HCT116 (cell line): ENCODE data around the gene ASPHD2. TPM values are rescaled to one million over a fixed set of nuclear protein-coding genes. Genes with fewer than 3 reads are reported as not detected.

Experiments used
- ATAC-seq: fragments of 200-7000 bp; cut with Tn5 transposase; 2 replicates; pipeline ENCODE4 v1.9.1; 2020; ENCODE audit warnings: mild to moderate bottlenecking, moderate library complexity
- BruUV-seq: library from RNA; stranded (reverse); fragments of 400-500 nt; replicated peaks from 2 replicates; lab custom pipeline; 2021; lab: Mats Ljungman, UMichigan
- CTCF ChIA-PET: fragments of 300-600 bp; sonication (Branson Sonifier 250); formaldehyde crosslinking; loops from one replicate; lab custom pipeline; 2021; ENCODE audit warnings: antibody characterized with exemption; lab: Charles Lee
- POLR2A ChIA-PET: fragments of 300-600, 350-600 bp; sonication (Branson Sonifier 250); formaldehyde crosslinking; loops from one replicate; lab custom pipeline; 2021; ENCODE audit warnings: antibody characterized with exemption; lab: Charles Lee
- RAD21 ChIA-PET, 2 experiments: fragments of 300-600 bp; sonication (Branson Sonifier 250); formaldehyde crosslinking; loops; one replicate each; lab custom pipeline; 2023; ENCODE audit warnings: low total read pairs in 2 of 2; ENCODE audit not compliant: uncharacterized antibody in 2 of 2, unreplicated experiment in 2 of 2, low non-redundant PET in 1 of 2; lab: Charles Lee
- DNase-seq: peaks from one replicate; pipeline ENCODE4 v3.0.0-alpha.2; 2010; ENCODE audit warnings: low read depth, low spot score
- H2AFZ ChIP-seq: fragments of 200-600 bp; shearing (Covaris generic), sonication (generic); 2 replicates; pipeline ENCODE4 v1.6.1; 2017; ENCODE audit warnings: low read depth, mixed run types, mixed read lengths, antibody characterized with exemption, low read length; ENCODE audit not compliant: poor library complexity, severe bottlenecking
- H3K27ac ChIP-seq: 2 replicates; pipeline ENCODE4 v1.5.1; 2012; ENCODE audit warnings: low read depth, low read length
- H3K27me3 ChIP-seq: fragments of 200-600 bp; sonication (generic); 2 replicates; pipeline ENCODE4 v1.6.1; 2016; ENCODE audit warnings: mixed run types, low read length, mixed read lengths; ENCODE audit not compliant: insufficient read depth
- H3K36me3 ChIP-seq, 2 experiments: fragments of 200-500 bp in 1 of 2; fragments of 200-600 bp in 1 of 2; sonication (Bioruptor generic) in 1 of 2; sonication (generic) in 1 of 2; 2 replicates each; pipeline versions ENCODE4 v1.5.1 to v1.6.1; 2014 to 2016; ENCODE audit warnings: low read length in 2 of 2, inconsistent platforms in 1 of 2, mixed read lengths in 1 of 2, mixed run types in 1 of 2; ENCODE audit not compliant: insufficient read depth in 2 of 2, control insufficient read depth in 1 of 2
- H3K4me1 ChIP-seq, 2 experiments: fragments of 200-600 bp in 1 of 2; sonication (generic) in 1 of 2; 2 replicates each; pipeline versions ENCODE4 v1.5.1 to v1.6.1; 2012 to 2017; ENCODE audit warnings: low read length in 2 of 2, inconsistent platforms in 1 of 2, mild to moderate bottlenecking in 1 of 2, mixed read lengths in 1 of 2, mixed run types in 1 of 2, moderate library complexity in 1 of 2; ENCODE audit not compliant: insufficient read depth in 2 of 2, control insufficient read depth in 1 of 2
- H3K4me2 ChIP-seq: fragments of 200-600 bp; sonication (generic); 2 replicates; pipeline ENCODE4 v1.6.1; 2017; ENCODE audit warnings: mixed run types, low read length, mixed read lengths
- H3K4me3 ChIP-seq, 2 experiments: fragments of 200-600 bp in 1 of 2; sonication (generic) in 1 of 2; replicated peaks in 1 of 2; 2 replicates each; pipeline ENCODE4 v1.5.1; 2011 to 2016; ENCODE audit warnings: low read length in 2 of 2, control low read depth in 1 of 2, low read depth in 1 of 2, mild to moderate bottlenecking in 1 of 2, mixed read lengths in 1 of 2, mixed run types in 1 of 2
- H3K79me2 ChIP-seq: fragments of 200-600 bp; sonication (generic); 2 replicates; pipeline ENCODE4 v1.6.1; 2017; ENCODE audit warnings: mild to moderate bottlenecking, mixed run types, low read length, moderate library complexity, mixed read lengths; ENCODE audit not compliant: insufficient read depth
- H3K9ac ChIP-seq: fragments of 200-600 bp; sonication (generic); 2 replicates; pipeline ENCODE4 v1.6.1; 2016; ENCODE audit warnings: low read length, mixed read lengths
- H3K9me2 ChIP-seq: fragments of 200-600 bp; sonication (generic), shearing (Covaris generic); 2 replicates; pipeline ENCODE4 v1.6.1; 2017; ENCODE audit warnings: mixed run types, mild to moderate bottlenecking, moderate library complexity; ENCODE audit not compliant: insufficient read depth
- H3K9me3 ChIP-seq, 2 experiments: fragments of 200-500 bp in 1 of 2; fragments of 200-600 bp in 1 of 2; sonication (Bioruptor generic) in 1 of 2; sonication (generic) in 1 of 2; 2 replicates each; pipeline ENCODE4 v1.6.1; 2014 to 2017; ENCODE audit warnings: low read length in 2 of 2, mixed read lengths in 2 of 2, inconsistent platforms in 1 of 2, low read depth in 1 of 2, mild to moderate bottlenecking in 1 of 2, mixed run types in 1 of 2, moderate library complexity in 1 of 2; ENCODE audit not compliant: control insufficient read depth in 1 of 2, insufficient read depth in 1 of 2
- H4K20me1 ChIP-seq: fragments of 200-600 bp; sonication (generic), shearing (Covaris generic); 2 replicates; pipeline ENCODE4 v1.6.1; 2017; ENCODE audit warnings: mixed run types, mild to moderate bottlenecking, moderate library complexity; ENCODE audit not compliant: insufficient read depth
- ATF3 ChIP-seq: IDR thresholded peaks from 2 replicates; pipeline ENCODE4 v1.6.1; 2012
- CBX3 ChIP-seq: IDR thresholded peaks from 2 replicates; pipeline ENCODE4 v1.6.1; 2012; ENCODE audit warnings: low read depth
- CEBPB ChIP-seq: IDR thresholded peaks from 2 replicates; pipeline ENCODE4 v1.6.1; 2012; ENCODE audit warnings: low read depth
- CTCF ChIP-seq, 3 experiments: fragments of 200-600 bp in 1 of 3; sonication (generic) in 1 of 3; IDR thresholded peaks in 2 of 3; conservative IDR thresholded peaks in 1 of 3; 2 replicates each; pipeline ENCODE4 v1.5.1; 2012 to 2017; ENCODE audit warnings: low read depth in 2 of 3, low read length in 2 of 3, antibody characterized with exemption in 1 of 3, borderline replicate concordance in 1 of 3, control low read depth in 1 of 3, mild to moderate bottlenecking in 1 of 3, mixed read lengths in 1 of 3, mixed run types in 1 of 3, moderate library complexity in 1 of 3; ENCODE audit not compliant: insufficient read depth in 1 of 3
- ELF1 ChIP-seq: IDR thresholded peaks from 2 replicates; pipeline ENCODE4 v1.6.1; 2012; ENCODE audit warnings: low read depth, borderline replicate concordance
- EZH2 ChIP-seq: fragments of 200-600 bp; sonication (generic); IDR thresholded peaks from 2 replicates; pipeline ENCODE4 v1.6.1; 2017; ENCODE audit warnings: antibody characterized with exemption, mixed run types
- EZH2phosphoT487 ChIP-seq: fragments of 200-600 bp; IDR thresholded peaks from 2 replicates; pipeline ENCODE4 v1.6.1; 2018; ENCODE audit warnings: antibody characterized with exemption, borderline replicate concordance
- JUND ChIP-seq: IDR thresholded peaks from 2 replicates; pipeline ENCODE4 v1.6.1; 2012
- MAX ChIP-seq: IDR thresholded peaks from 2 replicates; pipeline ENCODE4 v1.6.1; 2012
- POLR2A ChIP-seq: IDR thresholded peaks from 2 replicates; pipeline ENCODE4 v1.7.0; 2011; ENCODE audit warnings: borderline replicate concordance; ENCODE audit not compliant: insufficient read depth, insufficient read length; ENCODE audit errors: extremely low read depth
- POLR2AphosphoS5 ChIP-seq: IDR thresholded peaks from 2 replicates; pipeline ENCODE4 v1.6.1; 2011; ENCODE audit warnings: mild to moderate bottlenecking, low read depth, low read length, moderate library complexity
- REST ChIP-seq: IDR thresholded peaks from 2 replicates; pipeline ENCODE4 v1.6.1; 2012; ENCODE audit warnings: low read depth
- SIN3A ChIP-seq: IDR thresholded peaks from 2 replicates; pipeline ENCODE4 v1.6.1; 2012; ENCODE audit warnings: low read depth
- SP1 ChIP-seq: IDR thresholded peaks from 2 replicates; pipeline ENCODE4 v1.6.1; 2012; ENCODE audit warnings: low read depth
- SRF ChIP-seq: IDR thresholded peaks from 2 replicates; pipeline ENCODE4 v1.6.1; 2012; ENCODE audit warnings: low read depth
- TCF7L2 ChIP-seq: IDR thresholded peaks from 2 replicates; pipeline ENCODE4 v1.7.0; 2011; ENCODE audit warnings: borderline replicate concordance, inconsistent platforms; ENCODE audit not compliant: insufficient read depth, insufficient read length; ENCODE audit errors: extremely low read depth
- ZBTB33 ChIP-seq: IDR thresholded peaks from 2 replicates; pipeline ENCODE4 v1.6.1; 2011; ENCODE audit warnings: mild to moderate bottlenecking, low read length, moderate library complexity; ENCODE audit not compliant: insufficient replicate concordance; ENCODE audit errors: extremely low read depth
- ZFX ChIP-seq: fragments of 450-650 bp; IDR thresholded peaks from 2 replicates; pipeline ENCODE4 v1.6.1; 2017
- intact Hi-C: fragments of 100-400 bp; cut with micrococcal nuclease; formaldehyde crosslinking; loops from 2 replicates; pipeline ENCODE4 v1.10.0; 2022
- total RNA-seq: library from RNA; stranded (reverse); gene quantifications from one replicate; pipeline ENCODE4 v1.2.1, GENCODE V29; 2021; ENCODE audit not compliant: unreplicated experiment

ASPHD2 gene
- total RNA-seq, 1 experiment from 2014 or later, result 4.1 TPM

GRCh38 chr22:26433805-26434204 lies 4.7 kb downstream of the ASPHD2 start:
- POLR2A ChIA-PET, result no interaction called here
- CTCF ChIA-PET, result no interaction called here
- BruUV-seq, result no TSS peak

More at GRCh38 chr22:26433805-26434204, 4.7 kb downstream of the ASPHD2 start:
- Histone ChIP-seq H3K9me3 (no peaks in the 10 kb centered on the region), H3K36me3 (peaks cover 0 to 6% of the 10 kb centered on the region in 2 experiments; a peak in 1 of 4 replicates), H3K4me2 (no peak overlapping the region), H4K20me1 (no peaks in the 10 kb centered on the region), H3K4me3 (no peak overlapping the region), H3K79me2 (no peaks in the 10 kb centered on the region), H3K9ac (no peak overlapping the region), H2AFZ (no peak overlapping the region), H3K4me1 (peaks cover 6 to 10% of the 10 kb centered on the region in 2 experiments), H3K9me2 (no peaks in the 10 kb centered on the region), H3K27ac (no peak overlapping the region), H3K27me3 (no peaks in the 10 kb centered on the region)
- intact Hi-C loops, result no loop called here
- TF ChIP-seq SP1, result no peak
- TF ChIP-seq ATF3, result no peak
- TF ChIP-seq SRF, result no peak
- TF ChIP-seq EZH2phosphoT487, result no peak
- no peak for TF ChIP-seq TCF7L2
- TF ChIP-seq EZH2, result no peak
- no peak for TF ChIP-seq SIN3A
- no peak for TF ChIP-seq MAX
- TF ChIP-seq ELF1, result no peak
- TF ChIP-seq REST, result no peak
- TF ChIP-seq CEBPB, result no peak
- no peak for TF ChIP-seq POLR2AphosphoS5
- no peak for TF ChIP-seq POLR2A
- no peak for TF ChIP-seq JUND
- TF ChIP-seq CTCF (IDR thresholded peaks at IDR 0.05 in 2 of 3, conservative IDR thresholded peaks at IDR 0.05 in 1 of 3; ENCODE audit: borderline replicate concordance in 1 of 3, insufficient read depth in 1 of 3, low read depth in 2 of 3, low read length in 2 of 3), result no peak
- no peak for TF ChIP-seq CBX3
- TF ChIP-seq ZFX, result no peak
- TF ChIP-seq ZBTB33, result no peak
- DNase-seq, result no peak
- RAD21 ChIA-PET, result no interaction called here
- ATAC-seq, result no peak
